ENCODE measurements around the gene DRD3. TPM values are rescaled to one million over a fixed set of nuclear protein-coding genes. Genes with fewer than 3 reads are reported as not detected.
A peak's percentile ranks its signal among the peaks of the same experiment; 100 is the strongest.

Gene DRD3
- total and polyA plus RNA-seq, 4 donors, result 0.60 to 0.79 (median 0.63) TPM; not detected in 1

- Histone ChIP-seq H3K9me3 (ENCODE audit: control insufficient read depth, insufficient read depth, low read length) (no peaks in the 10 kb centered on the region), H3K27ac (ENCODE audit: low read depth, low read length) (no peak overlapping the region), H3K27me3 (ENCODE audit: control insufficient read depth, insufficient read depth, low read length) (no peaks in the 10 kb centered on the region), H3K4me3 (ENCODE audit: low read depth, low read length) (no peak overlapping the region), H3K4me1 (ENCODE audit: control insufficient read depth, insufficient read depth, low read length) (no peaks in the 10 kb centered on the region), H3K36me3 (ENCODE audit: control insufficient read depth, insufficient read depth, low read length) (no peaks in the 10 kb centered on the region)
- WGBS (ENCODE audit: insufficient coverage), result no CpG with 5 or more reads among the region's 3 CpGs
- DNase-seq (ENCODE audit: low read depth in 4 of 6, low spot score in 6 of 6), result no peak
These were observed 46.4 kb downstream of the DRD3 start for GRCh38 chr3:114132500-114132899.

- no peak for DNase-seq (ENCODE audit: low read depth in 4 of 6, low spot score in 6 of 6)
- Histone ChIP-seq H3K9me3 (ENCODE audit: control insufficient read depth, insufficient read depth, low read length) (no peaks in the 10 kb centered on the region), H3K4me3 (ENCODE audit: low read depth, low read length) (no peak overlapping the region), H3K27ac (ENCODE audit: low read depth, low read length) (no peak overlapping the region), H3K27me3 (ENCODE audit: control insufficient read depth, insufficient read depth, low read length) (no peaks in the 10 kb centered on the region), H3K36me3 (ENCODE audit: control insufficient read depth, insufficient read depth, low read length) (no peaks in the 10 kb centered on the region), H3K4me1 (ENCODE audit: control insufficient read depth, insufficient read depth, low read length) (no peaks in the 10 kb centered on the region)
- WGBS (ENCODE audit: insufficient coverage), result 94% methylated on average over 5 of the region's 8 CpGs
These were observed 50.0 kb downstream of the DRD3 start for GRCh38 chr3:114128826-114129225.

GRCh38 chr3:114128231-114128630, 50.6 kb downstream of the DRD3 start:
- Histone ChIP-seq H3K9me3 (ENCODE audit: control insufficient read depth, insufficient read depth, low read length) (no peaks in the 10 kb centered on the region), H3K4me3 (ENCODE audit: low read depth, low read length) (no peak overlapping the region), H3K27ac (ENCODE audit: low read depth, low read length) (no peak overlapping the region), H3K4me1 (ENCODE audit: control insufficient read depth, insufficient read depth, low read length) (no peaks in the 10 kb centered on the region), H3K36me3 (ENCODE audit: control insufficient read depth, insufficient read depth, low read length) (no peaks in the 10 kb centered on the region), H3K27me3 (ENCODE audit: control insufficient read depth, insufficient read depth, low read length) (no peaks in the 10 kb centered on the region)
- 75% methylated on average over 1 of the region's 1 CpG for WGBS (ENCODE audit: insufficient coverage)
- no peak for DNase-seq (ENCODE audit: low read depth in 4 of 6, low spot score in 6 of 6)

- no peaks in the 10 kb centered on the region for H3K36me3 ChIP-seq (ENCODE audit: control insufficient read depth, insufficient read depth, low read length)
- no peak overlapping the region for H3K4me3 ChIP-seq (ENCODE audit: low read depth, low read length)
- no peaks in the 10 kb centered on the region for H3K27me3 ChIP-seq (ENCODE audit: control insufficient read depth, insufficient read depth, low read length)
- no CpG with 5 or more reads among the region's 3 CpGs for WGBS (ENCODE audit: insufficient coverage)
- H3K27ac ChIP-seq (ENCODE audit: low read depth, low read length), result no peak overlapping the region
- no peak for DNase-seq (ENCODE audit: low read depth in 4 of 6, low spot score in 6 of 6)
- no peaks in the 10 kb centered on the region for H3K4me1 ChIP-seq (ENCODE audit: control insufficient read depth, insufficient read depth, low read length)
- no peaks in the 10 kb centered on the region for H3K9me3 ChIP-seq (ENCODE audit: control insufficient read depth, insufficient read depth, low read length)
These were observed 51.3 kb downstream of the DRD3 start for GRCh38 chr3:114127517-114127916.

GRCh38 chr3:114126461-114126860, 52.4 kb downstream of the DRD3 start:
- no peaks in the 10 kb centered on the region for H3K36me3 ChIP-seq (ENCODE audit: control insufficient read depth, insufficient read depth, low read length)
- no peaks in the 10 kb centered on the region for H3K9me3 ChIP-seq (ENCODE audit: control insufficient read depth, insufficient read depth, low read length)
- DNase-seq (ENCODE audit: low read depth in 4 of 6, low spot score in 6 of 6), result no peak
- H3K4me3 ChIP-seq (ENCODE audit: low read depth, low read length), result no peak overlapping the region
- no peaks in the 10 kb centered on the region for H3K27me3 ChIP-seq (ENCODE audit: control insufficient read depth, insufficient read depth, low read length)
- H3K27ac ChIP-seq (ENCODE audit: low read depth, low read length), result no peak overlapping the region
- no CpG with 5 or more reads among the region's 1 CpG for whole genome bisulfite sequencing (ENCODE audit: insufficient coverage)
- H3K4me1 ChIP-seq (ENCODE audit: control insufficient read depth, insufficient read depth, low read length), result peaks cover 7% of the 10 kb centered on the region

- 22% methylated on average over 2 of the region's 4 CpGs for WGBS (ENCODE audit: insufficient coverage)
- peak; percentile 17 to 82 (median 30) for DNase-seq (ENCODE audit: low read depth in 4 of 6, low spot score in 6 of 6)
- Histone ChIP-seq H3K4me1 (ENCODE audit: control insufficient read depth, insufficient read depth, low read length) (peaks cover 7% of the 10 kb centered on the region), H3K27me3 (ENCODE audit: control insufficient read depth, insufficient read depth, low read length) (no peaks in the 10 kb centered on the region), H3K27ac (ENCODE audit: low read depth, low read length) (no peak overlapping the region), H3K36me3 (ENCODE audit: control insufficient read depth, insufficient read depth, low read length) (no peaks in the 10 kb centered on the region), H3K9me3 (ENCODE audit: control insufficient read depth, insufficient read depth, low read length) (no peaks in the 10 kb centered on the region), H3K4me3 (ENCODE audit: low read depth, low read length) (no peak overlapping the region)
These were observed 56.7 kb downstream of the DRD3 start for GRCh38 chr3:114122027-114122709.

- 100% methylated on average over 1 of the region's 3 CpGs for WGBS (ENCODE audit: insufficient coverage)
- Histone ChIP-seq H3K27ac (ENCODE audit: low read depth, low read length) (no peak overlapping the region), H3K27me3 (ENCODE audit: control insufficient read depth, insufficient read depth, low read length) (no peaks in the 10 kb centered on the region), H3K36me3 (ENCODE audit: control insufficient read depth, insufficient read depth, low read length) (no peaks in the 10 kb centered on the region), H3K4me3 (ENCODE audit: low read depth, low read length) (no peak overlapping the region), H3K4me1 (ENCODE audit: control insufficient read depth, insufficient read depth, low read length) (peaks cover 7% of the 10 kb centered on the region), H3K9me3 (ENCODE audit: control insufficient read depth, insufficient read depth, low read length) (no peaks in the 10 kb centered on the region)
- no peak for DNase-seq (ENCODE audit: low read depth in 4 of 6, low spot score in 6 of 6)
These were observed 58.6 kb downstream of the DRD3 start for GRCh38 chr3:114120211-114120610.

- no peak for DNase-seq (ENCODE audit: low read depth in 4 of 6, low spot score in 6 of 6)
- no peak overlapping the region for H3K27ac ChIP-seq (ENCODE audit: low read depth, low read length)
- H3K9me3 ChIP-seq (ENCODE audit: control insufficient read depth, insufficient read depth, low read length), result no peaks in the 10 kb centered on the region
- no peaks in the 10 kb centered on the region for H3K36me3 ChIP-seq (ENCODE audit: control insufficient read depth, insufficient read depth, low read length)
- no peak overlapping the region for H3K4me3 ChIP-seq (ENCODE audit: low read depth, low read length)
- WGBS (ENCODE audit: insufficient coverage), result no CpG with 5 or more reads among the region's 1 CpG
- H3K27me3 ChIP-seq (ENCODE audit: control insufficient read depth, insufficient read depth, low read length), result no peaks in the 10 kb centered on the region
- H3K4me1 ChIP-seq (ENCODE audit: control insufficient read depth, insufficient read depth, low read length), result peaks cover 7% of the 10 kb centered on the region
These were observed 59.1 kb downstream of the DRD3 start for GRCh38 chr3:114119776-114120175.

- no peak overlapping the region for H3K4me3 ChIP-seq (ENCODE audit: low read depth, low read length)
- no peak for DNase-seq (ENCODE audit: low read depth in 4 of 6, low spot score in 6 of 6)
- H3K9me3 ChIP-seq (ENCODE audit: control insufficient read depth, insufficient read depth, low read length), result no peaks in the 10 kb centered on the region
- 83% methylated on average over 1 of the region's 7 CpGs for WGBS (ENCODE audit: insufficient coverage)
- no peaks in the 10 kb centered on the region for H3K27me3 ChIP-seq (ENCODE audit: control insufficient read depth, insufficient read depth, low read length)
- no peaks in the 10 kb centered on the region for H3K4me1 ChIP-seq (ENCODE audit: control insufficient read depth, insufficient read depth, low read length)
- H3K27ac ChIP-seq (ENCODE audit: low read depth, low read length), result no peak overlapping the region
- H3K36me3 ChIP-seq (ENCODE audit: control insufficient read depth, insufficient read depth, low read length), result no peaks in the 10 kb centered on the region
These were observed 63.7 kb downstream of the DRD3 start for GRCh38 chr3:114115143-114115542.

- DNase-seq (ENCODE audit: low read depth in 4 of 6, low spot score in 6 of 6), result no peak
- no peak overlapping the region for H3K4me3 ChIP-seq (ENCODE audit: low read depth, low read length)
- H3K9me3 ChIP-seq (ENCODE audit: control insufficient read depth, insufficient read depth, low read length), result no peaks in the 10 kb centered on the region
- no peaks in the 10 kb centered on the region for H3K27me3 ChIP-seq (ENCODE audit: control insufficient read depth, insufficient read depth, low read length)
- H3K36me3 ChIP-seq (ENCODE audit: control insufficient read depth, insufficient read depth, low read length), result no peaks in the 10 kb centered on the region
- H3K4me1 ChIP-seq (ENCODE audit: control insufficient read depth, insufficient read depth, low read length), result no peaks in the 10 kb centered on the region
- H3K27ac ChIP-seq (ENCODE audit: low read depth, low read length), result no peak overlapping the region
- WGBS (ENCODE audit: insufficient coverage), result 96% methylated on average over 3 of the region's 3 CpGs
These were observed 64.1 kb downstream of the DRD3 start for GRCh38 chr3:114114719-114115118.
